Karpas-422 (cell line): ENCODE measurements around the gene FMNL1. TPM values are rescaled to one million over a fixed set of nuclear protein-coding genes. Genes with fewer than 3 reads are reported as not detected.

Experiments used
- DNase-seq: peaks from one replicate; pipeline ENCODE4 v3.0.0-alpha.2; 2015
- H2AFZ ChIP-seq: fragments of 200-600 bp; sonication (generic); 2 replicates; pipeline ENCODE4 v1.6.1; 2014; ENCODE audit warnings: antibody characterized with exemption, low read length, mixed read lengths
- H3K27ac ChIP-seq: fragments of 200-600 bp; sonication (generic); 2 replicates; pipeline ENCODE4 v1.5.1; 2014; ENCODE audit warnings: mild to moderate bottlenecking, low read length, moderate library complexity
- H3K27me3 ChIP-seq: fragments of 200-600 bp; sonication (generic); 2 replicates; pipeline ENCODE4 v1.6.1; 2014; ENCODE audit warnings: low read length, mixed read lengths
- H3K36me3 ChIP-seq: fragments of 200-600 bp; sonication (generic); 2 replicates; pipeline ENCODE4 v1.6.1; 2014; ENCODE audit warnings: low read length, mixed read lengths; ENCODE audit not compliant: insufficient read depth
- H3K4me1 ChIP-seq: fragments of 200-600 bp; sonication (generic); 2 replicates; pipeline ENCODE4 v1.6.1; 2014; ENCODE audit warnings: mild to moderate bottlenecking, low read length, mixed read lengths
- H3K4me2 ChIP-seq: fragments of 200-600 bp; sonication (generic); 2 replicates; pipeline ENCODE4 v1.6.1; 2014; ENCODE audit warnings: low read length, low read depth, mild to moderate bottlenecking; ENCODE audit not compliant: poor library complexity, severe bottlenecking
- H3K4me3 ChIP-seq: fragments of 200-600 bp; sonication (generic); 2 replicates; pipeline ENCODE4 v1.5.1; 2014; ENCODE audit warnings: mild to moderate bottlenecking, antibody characterized with exemption, low read length, mixed read lengths
- H3K79me2 ChIP-seq: fragments of 200-600 bp; sonication (generic); 2 replicates; pipeline ENCODE4 v1.6.1; 2014; ENCODE audit warnings: mild to moderate bottlenecking, low read length, mixed read lengths
- H3K9ac ChIP-seq: fragments of 200-600 bp; sonication (generic); 2 replicates; pipeline ENCODE4 v1.6.0; 2014; ENCODE audit warnings: low read length
- H3K9me2 ChIP-seq: fragments of 200-600 bp; sonication (generic), shearing (Covaris generic); replicated peaks from 2 replicates; pipeline ENCODE4 v1.6.0; 2014; ENCODE audit warnings: mild to moderate bottlenecking, low read length, moderate library complexity; ENCODE audit not compliant: insufficient read depth
- H3K9me3 ChIP-seq: fragments of 300-700, 200-600 bp; sonication (generic); 2 replicates; pipeline ENCODE4 v1.6.1; 2014; ENCODE audit warnings: low read length, mixed read lengths
- H4K20me1 ChIP-seq: fragments of 200-600 bp; sonication (generic); 2 replicates; pipeline ENCODE4 v1.6.1; 2014; ENCODE audit warnings: mild to moderate bottlenecking, antibody characterized with exemption, low read length, low read depth; ENCODE audit not compliant: insufficient read depth
- total RNA-seq: library from RNA; depleted of rRNA; stranded (reverse); fragments of >200 nt; shearing (Covaris generic); gene quantifications from 2 replicates; pipeline ENCODE4 v1.2.3, GENCODE V29; 2014; ENCODE audit warnings: low replicate concordance

The FMNL1 gene
- total RNA-seq, 1 experiment from 2014 or later: not detected

GRCh38 chr17:45225964-45226530, 4.4 kb downstream of the FMNL1 start:
- no peaks in the 10 kb centered on the region for H3K79me2 ChIP-seq
- no peak overlapping the region for H2AFZ ChIP-seq
- H4K20me1 ChIP-seq: peaks cover 2% of the 10 kb centered on the region; the same call in 1 of the 2 replicates
- H3K27me3 ChIP-seq: no peaks in the 10 kb centered on the region
- H3K9ac ChIP-seq: no peak overlapping the region
- H3K36me3 ChIP-seq: no peaks in the 10 kb centered on the region
- peak; percentile 56 for DNase-seq
- H3K4me1 ChIP-seq: peaks cover 29% of the 10 kb centered on the region
- H3K4me2 ChIP-seq: no peak overlapping the region
- H3K4me3 ChIP-seq: no peak overlapping the region
- no peaks in the 10 kb centered on the region for H3K9me2 ChIP-seq
- no peak overlapping the region for H3K27ac ChIP-seq
- no peaks in the 10 kb centered on the region for H3K9me3 ChIP-seq

DNA sequence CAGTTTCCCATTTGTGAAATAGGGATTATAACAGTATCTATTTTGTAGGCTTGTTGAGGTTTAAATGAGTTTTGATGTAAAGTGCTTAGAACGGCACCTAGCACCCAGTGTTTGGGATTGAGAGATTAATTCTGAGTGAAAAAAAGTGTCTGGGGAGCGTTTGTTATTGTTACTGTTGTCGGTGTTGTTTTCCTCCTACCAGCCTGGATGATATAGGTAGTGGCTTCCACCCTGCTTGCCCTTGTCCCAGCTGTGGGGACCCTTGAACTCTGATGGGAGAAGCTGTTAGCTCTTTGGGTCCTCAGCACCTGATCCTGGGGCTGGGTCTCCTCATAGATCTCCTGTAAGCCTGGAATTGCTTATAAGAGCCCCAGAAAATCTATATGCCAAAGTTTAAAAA, 4.9 kb downstream of the FMNL1 start:
- Histone ChIP-seq H3K4me3 (no peak overlapping the region), H3K4me2 (peak overlapping the region; percentile 3), H3K79me2 (no peaks in the 10 kb centered on the region), H2AFZ (no peak overlapping the region), H3K9me3 (no peaks in the 10 kb centered on the region), H3K27ac (no peak overlapping the region), H3K36me3 (no peaks in the 10 kb centered on the region), H4K20me1 (no peaks in the 10 kb centered on the region), H3K4me1 (peaks cover 24% of the 10 kb centered on the region), H3K9ac (no peak overlapping the region), H3K27me3 (no peaks in the 10 kb centered on the region), H3K9me2 (no peaks in the 10 kb centered on the region)
- no peak for DNase-seq

DNA sequence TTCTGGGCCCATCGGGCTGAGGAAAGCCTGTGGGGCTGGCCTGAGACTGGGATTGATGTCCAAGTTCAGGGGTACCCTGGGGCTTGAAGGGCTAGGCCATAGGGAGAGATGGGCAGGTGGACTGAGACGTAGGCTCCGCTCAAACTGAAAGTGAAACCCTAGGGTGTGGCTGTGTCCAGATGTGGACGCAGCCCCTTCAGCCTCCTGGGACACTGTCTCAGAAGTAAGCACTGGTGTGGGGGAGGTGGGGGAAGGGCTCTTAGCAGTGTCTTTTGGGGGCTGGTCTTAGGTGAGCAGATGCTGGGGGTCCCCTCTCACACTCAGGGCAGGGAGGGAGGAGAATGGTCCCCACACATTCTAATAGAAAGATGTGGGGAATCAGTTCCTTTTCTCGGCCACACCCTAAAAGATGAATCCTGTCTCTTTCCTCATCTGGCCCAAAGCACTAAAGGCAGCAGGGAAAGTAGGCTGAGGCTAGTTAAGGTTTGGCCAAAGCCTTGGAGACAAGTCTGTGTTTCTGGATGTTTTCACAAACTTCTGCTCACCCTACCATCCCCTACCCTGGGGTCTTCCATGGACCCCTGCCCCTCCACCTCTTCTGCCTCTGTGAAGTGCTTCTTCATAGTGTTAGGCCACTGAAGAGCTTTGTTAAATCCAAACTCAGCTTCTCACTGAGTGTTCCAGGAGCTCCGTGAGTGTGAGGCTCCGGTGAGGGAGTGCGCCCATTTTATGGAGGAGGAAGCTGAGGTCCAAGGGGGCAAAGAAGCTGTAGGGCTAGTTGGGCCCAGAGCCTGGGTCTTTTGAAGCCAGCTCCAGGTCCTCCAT, 5.6 kb downstream of the FMNL1 start:
- H3K27me3 ChIP-seq: no peaks in the 10 kb centered on the region
- peak overlapping the region; percentile 3 for H3K4me2 ChIP-seq
- H2AFZ ChIP-seq: no peak overlapping the region
- H3K4me1 ChIP-seq: peaks cover 21% of the 10 kb centered on the region
- no peaks in the 10 kb centered on the region for H3K79me2 ChIP-seq
- H3K4me3 ChIP-seq: no peak overlapping the region
- no peaks in the 10 kb centered on the region for H3K9me2 ChIP-seq
- no peaks in the 10 kb centered on the region for H4K20me1 ChIP-seq
- no peaks in the 10 kb centered on the region for H3K9me3 ChIP-seq
- H3K9ac ChIP-seq: no peak overlapping the region
- no peak overlapping the region for H3K27ac ChIP-seq
- DNase-seq: no peak
- no peaks in the 10 kb centered on the region for H3K36me3 ChIP-seq

GRCh38 chr17:45227926-45228762, 6.5 kb downstream of the FMNL1 start:
- Histone ChIP-seq H4K20me1 (no peaks in the 10 kb centered on the region), H3K79me2 (no peaks in the 10 kb centered on the region), H3K36me3 (no peaks in the 10 kb centered on the region), H3K4me1 (peaks cover 19% of the 10 kb centered on the region), H3K4me3 (no peak overlapping the region), H2AFZ (no peak overlapping the region), H3K4me2 (no peak overlapping the region), H3K27me3 (no peaks in the 10 kb centered on the region), H3K9ac (no peak overlapping the region), H3K27ac (no peak overlapping the region), H3K9me3 (no peaks in the 10 kb centered on the region), H3K9me2 (no peaks in the 10 kb centered on the region)
- DNase-seq: no peak

DNA sequence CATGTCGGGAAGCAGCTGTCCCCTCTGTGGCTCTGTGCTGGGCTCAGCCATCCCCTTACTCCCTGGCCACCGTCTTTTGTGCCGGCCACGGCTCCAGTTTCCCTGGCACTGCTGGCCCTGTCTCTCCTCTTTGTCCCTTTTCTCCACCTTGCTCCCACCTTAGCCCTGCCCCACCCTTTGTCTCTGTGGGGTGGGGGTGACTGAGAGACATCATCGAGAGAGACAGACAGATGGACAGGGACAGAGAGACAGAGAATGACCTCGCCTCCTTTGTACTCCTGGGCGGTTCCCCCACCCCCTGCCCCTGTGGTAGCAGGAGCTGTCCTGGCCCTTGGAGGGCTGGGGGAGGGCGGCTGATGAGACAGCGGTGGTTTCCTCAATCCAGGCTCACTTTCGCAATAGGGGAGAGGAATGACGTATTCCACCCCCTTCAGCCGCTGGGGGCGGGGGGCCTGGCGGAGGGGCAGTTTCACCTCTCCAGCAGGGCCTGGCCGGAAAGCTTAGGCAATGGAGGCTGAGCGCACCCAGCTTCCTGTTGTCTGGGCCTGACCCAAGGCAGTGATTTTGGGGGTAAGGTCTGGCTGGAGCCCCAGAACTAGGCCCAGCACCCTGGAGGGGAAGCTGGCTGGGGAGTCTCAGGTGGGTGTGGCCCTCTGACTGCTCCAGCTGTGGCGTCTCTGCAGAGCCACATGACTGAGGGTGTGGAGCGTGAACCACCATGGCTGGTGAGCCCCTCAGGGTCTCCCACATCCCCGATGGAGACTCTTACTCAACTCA, 7.3 kb downstream of the FMNL1 start:
- Histone ChIP-seq H3K27ac (no peak overlapping the region), H3K9ac (no peak overlapping the region), H3K9me3 (no peaks in the 10 kb centered on the region), H2AFZ (no peak overlapping the region), H3K27me3 (no peaks in the 10 kb centered on the region), H3K79me2 (no peaks in the 10 kb centered on the region), H3K9me2 (no peaks in the 10 kb centered on the region), H3K4me3 (no peak overlapping the region), H4K20me1 (no peaks in the 10 kb centered on the region), H3K4me2 (no peak overlapping the region), H3K36me3 (no peaks in the 10 kb centered on the region), H3K4me1 (peaks cover 19% of the 10 kb centered on the region)
- peak; percentile 58 for DNase-seq

DNA sequence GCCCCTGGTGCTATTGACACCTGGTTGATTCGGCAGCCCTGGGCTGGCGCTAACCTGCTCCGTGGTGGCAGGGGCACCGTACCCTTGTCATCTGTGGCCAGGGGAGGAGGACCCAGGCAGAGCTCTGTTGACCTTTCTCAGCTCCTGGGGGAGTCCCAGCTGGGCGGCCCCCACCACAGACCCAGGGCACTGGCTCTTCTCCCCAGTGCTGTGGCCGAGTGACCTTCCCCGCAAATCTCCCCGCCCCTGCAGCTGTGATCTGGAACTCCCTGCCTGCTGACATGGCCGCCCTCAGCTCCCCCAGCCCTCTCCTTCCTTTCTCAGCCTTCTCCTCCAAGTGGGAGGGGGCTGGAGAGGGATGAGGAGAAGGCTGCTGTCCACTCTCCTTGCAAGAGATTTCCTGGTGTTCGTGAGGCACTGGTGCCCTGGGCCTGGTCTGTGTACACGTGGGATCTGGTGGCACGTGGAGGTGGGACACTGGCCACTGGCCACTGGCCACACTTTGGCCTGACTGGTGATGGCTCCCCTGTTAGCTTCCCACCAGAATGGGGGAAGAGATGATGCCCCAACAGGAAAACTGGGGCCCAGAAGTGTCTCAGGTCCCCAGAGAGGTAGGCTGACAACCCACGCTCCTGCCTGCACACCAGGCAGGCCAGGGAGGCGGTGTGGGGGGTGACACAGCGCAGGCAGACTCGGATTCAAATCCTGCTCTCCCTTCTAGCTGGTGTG, 8.2 kb downstream of the FMNL1 start:
- no peak overlapping the region for H3K27ac ChIP-seq
- DNase-seq: no peak
- H3K4me3 ChIP-seq: no peak overlapping the region
- H3K36me3 ChIP-seq: no peaks in the 10 kb centered on the region
- no peaks in the 10 kb centered on the region for H3K9me3 ChIP-seq
- H3K79me2 ChIP-seq: no peaks in the 10 kb centered on the region
- H3K27me3 ChIP-seq: no peaks in the 10 kb centered on the region
- H3K4me2 ChIP-seq: no peak overlapping the region
- H4K20me1 ChIP-seq: no peaks in the 10 kb centered on the region
- H3K9me2 ChIP-seq: no peaks in the 10 kb centered on the region
- no peak overlapping the region for H2AFZ ChIP-seq
- peaks cover 19% of the 10 kb centered on the region for H3K4me1 ChIP-seq
- no peak overlapping the region for H3K9ac ChIP-seq

DNA sequence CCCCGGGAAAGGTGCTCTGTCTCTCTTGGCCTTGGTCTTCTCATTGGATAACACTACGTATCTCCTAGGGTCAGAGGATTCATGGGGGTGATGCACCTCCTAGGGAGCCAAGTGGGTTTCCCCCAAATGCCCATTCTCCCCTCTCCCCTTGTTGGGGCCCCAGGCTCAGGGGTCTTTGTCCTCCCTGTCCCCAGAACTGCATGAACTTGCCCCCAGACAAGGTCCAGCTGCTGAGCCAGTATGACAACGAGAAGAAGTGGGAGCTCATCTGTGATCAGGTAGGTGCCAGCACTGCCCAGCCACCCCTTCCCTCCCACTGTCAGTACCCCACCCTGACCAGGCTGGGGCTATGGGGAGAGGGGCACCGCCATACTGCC, 8.7 kb downstream of the FMNL1 start:
- H4K20me1 ChIP-seq: no peaks in the 10 kb centered on the region
- H3K4me1 ChIP-seq: peaks cover 19% of the 10 kb centered on the region
- no peak overlapping the region for H3K4me2 ChIP-seq
- no peaks in the 10 kb centered on the region for H3K27me3 ChIP-seq
- H2AFZ ChIP-seq: no peak overlapping the region
- no peaks in the 10 kb centered on the region for H3K79me2 ChIP-seq
- no peaks in the 10 kb centered on the region for H3K9me2 ChIP-seq
- H3K4me3 ChIP-seq: no peak overlapping the region
- H3K27ac ChIP-seq: no peak overlapping the region
- H3K9ac ChIP-seq: no peak overlapping the region
- no peaks in the 10 kb centered on the region for H3K36me3 ChIP-seq
- no peak for DNase-seq
- H3K9me3 ChIP-seq: no peaks in the 10 kb centered on the region
